ENCODE data around the gene CELF4.

DNA sequence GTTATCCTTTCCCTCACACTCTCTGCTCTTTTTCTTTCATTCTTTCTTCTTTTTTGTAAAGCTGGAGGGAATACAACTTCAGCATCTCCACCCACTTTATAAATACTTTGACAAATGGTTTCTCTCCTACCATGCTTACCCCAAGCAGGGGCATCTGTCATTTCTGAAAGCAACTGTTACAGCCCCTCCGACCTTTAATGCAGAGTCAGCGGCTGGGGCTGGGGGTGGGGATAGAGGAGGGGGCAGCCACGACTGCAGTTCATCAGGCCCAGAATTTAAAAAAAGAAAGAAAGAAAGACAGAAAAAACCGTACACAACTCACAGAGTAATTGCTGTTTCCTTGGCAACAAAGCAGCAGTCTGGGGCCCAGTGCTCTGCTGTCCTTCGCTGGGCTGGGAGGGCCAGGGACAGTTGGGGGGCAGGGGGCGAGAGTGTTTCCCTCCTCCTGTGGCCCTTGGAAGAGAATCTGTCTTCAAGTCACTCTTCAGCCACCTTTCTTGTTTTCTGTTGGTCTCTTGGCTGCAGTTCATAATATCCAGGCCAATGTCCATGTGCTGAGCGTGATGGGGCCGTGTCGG, 53.8 kb downstream of the CELF4 start:
- TF ChIP-seq, protein P1, sequence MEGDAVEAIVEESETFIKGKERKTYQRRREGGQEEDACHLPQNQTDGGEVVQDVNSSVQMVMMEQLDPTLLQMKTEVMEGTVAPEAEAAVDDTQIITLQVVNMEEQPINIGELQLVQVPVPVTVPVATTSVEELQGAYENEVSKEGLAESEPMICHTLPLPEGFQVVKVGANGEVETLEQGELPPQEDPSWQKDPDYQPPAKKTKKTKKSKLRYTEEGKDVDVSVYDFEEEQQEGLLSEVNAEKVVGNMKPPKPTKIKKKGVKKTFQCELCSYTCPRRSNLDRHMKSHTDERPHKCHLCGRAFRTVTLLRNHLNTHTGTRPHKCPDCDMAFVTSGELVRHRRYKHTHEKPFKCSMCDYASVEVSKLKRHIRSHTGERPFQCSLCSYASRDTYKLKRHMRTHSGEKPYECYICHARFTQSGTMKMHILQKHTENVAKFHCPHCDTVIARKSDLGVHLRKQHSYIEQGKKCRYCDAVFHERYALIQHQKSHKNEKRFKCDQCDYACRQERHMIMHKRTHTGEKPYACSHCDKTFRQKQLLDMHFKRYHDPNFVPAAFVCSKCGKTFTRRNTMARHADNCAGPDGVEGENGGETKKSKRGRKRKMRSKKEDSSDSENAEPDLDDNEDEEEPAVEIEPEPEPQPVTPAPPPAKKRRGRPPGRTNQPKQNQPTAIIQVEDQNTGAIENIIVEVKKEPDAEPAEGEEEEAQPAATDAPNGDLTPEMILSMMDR (IDR thresholded peaks at IDR 0.05): no peak
- TF ChIP-seq, protein P2, sequence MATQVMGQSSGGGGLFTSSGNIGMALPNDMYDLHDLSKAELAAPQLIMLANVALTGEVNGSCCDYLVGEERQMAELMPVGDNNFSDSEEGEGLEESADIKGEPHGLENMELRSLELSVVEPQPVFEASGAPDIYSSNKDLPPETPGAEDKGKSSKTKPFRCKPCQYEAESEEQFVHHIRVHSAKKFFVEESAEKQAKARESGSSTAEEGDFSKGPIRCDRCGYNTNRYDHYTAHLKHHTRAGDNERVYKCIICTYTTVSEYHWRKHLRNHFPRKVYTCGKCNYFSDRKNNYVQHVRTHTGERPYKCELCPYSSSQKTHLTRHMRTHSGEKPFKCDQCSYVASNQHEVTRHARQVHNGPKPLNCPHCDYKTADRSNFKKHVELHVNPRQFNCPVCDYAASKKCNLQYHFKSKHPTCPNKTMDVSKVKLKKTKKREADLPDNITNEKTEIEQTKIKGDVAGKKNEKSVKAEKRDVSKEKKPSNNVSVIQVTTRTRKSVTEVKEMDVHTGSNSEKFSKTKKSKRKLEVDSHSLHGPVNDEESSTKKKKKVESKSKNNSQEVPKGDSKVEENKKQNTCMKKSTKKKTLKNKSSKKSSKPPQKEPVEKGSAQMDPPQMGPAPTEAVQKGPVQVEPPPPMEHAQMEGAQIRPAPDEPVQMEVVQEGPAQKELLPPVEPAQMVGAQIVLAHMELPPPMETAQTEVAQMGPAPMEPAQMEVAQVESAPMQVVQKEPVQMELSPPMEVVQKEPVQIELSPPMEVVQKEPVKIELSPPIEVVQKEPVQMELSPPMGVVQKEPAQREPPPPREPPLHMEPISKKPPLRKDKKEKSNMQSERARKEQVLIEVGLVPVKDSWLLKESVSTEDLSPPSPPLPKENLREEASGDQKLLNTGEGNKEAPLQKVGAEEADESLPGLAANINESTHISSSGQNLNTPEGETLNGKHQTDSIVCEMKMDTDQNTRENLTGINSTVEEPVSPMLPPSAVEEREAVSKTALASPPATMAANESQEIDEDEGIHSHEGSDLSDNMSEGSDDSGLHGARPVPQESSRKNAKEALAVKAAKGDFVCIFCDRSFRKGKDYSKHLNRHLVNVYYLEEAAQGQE (IDR thresholded peaks at IDR 0.05; ENCODE audit: insufficient read depth in 1 of 2, low read depth in 2 of 2, low read length in 1 of 2): no peak
- TF ChIP-seq POLR2AphosphoS5 (IDR thresholded peaks at IDR 0.05; ENCODE audit: low read depth, low read length): no peak
- TF ChIP-seq SIN3A (IDR thresholded peaks at IDR 0.05; ENCODE audit: borderline replicate concordance, insufficient read depth, low read depth, low read length): no peak
- no peak for TF ChIP-seq TCF7L2 (IDR thresholded peaks at IDR 0.05; ENCODE audit: low read depth, low read length)
